ENCODE results near the gene BAG5.
A peak's percentile ranks its signal among the peaks of the same experiment; 100 is the strongest.

BAG5 gene

GRCh38 chr14:103574707-103575285 lies 12.3 kb upstream of the BAG5 start:
- Histone ChIP-seq H3K36me3 (peaks cover 61% of the 10 kb centered on the region), H3K4me3 (ENCODE audit: low read depth in 1 of 2, low read length in 1 of 2) (no peak overlapping the region), H3K27ac (no peak overlapping the region), H3K27me3 (no peaks in the 10 kb centered on the region), H3K4me1 (ENCODE audit: control insufficient read depth in 1 of 2, insufficient read depth in 1 of 2, low read depth in 1 of 2, low read length in 1 of 2) (no peaks in the 10 kb centered on the region), H3K9me3 (no peaks in the 10 kb centered on the region)
- TF ChIP-seq CTCF (IDR thresholded peaks at IDR 0.05) = no peak

- Histone ChIP-seq H3K9me3 (no peaks in the 10 kb centered on the region), H3K27ac (no peak overlapping the region), H3K4me1 (ENCODE audit: control insufficient read depth in 1 of 2, insufficient read depth in 1 of 2, low read depth in 1 of 2, low read length in 1 of 2) (no peaks in the 10 kb centered on the region), H3K27me3 (no peaks in the 10 kb centered on the region), H3K36me3 (peaks cover 54% of the 10 kb centered on the region), H3K4me3 (ENCODE audit: low read depth in 1 of 2, low read length in 1 of 2) (no peak overlapping the region)
- no peak for TF ChIP-seq CTCF (IDR thresholded peaks at IDR 0.05)
Observed at GRCh38 chr14:103574104-103574503, 11.6 kb upstream of the BAG5 start.

- H3K4me3 ChIP-seq (ENCODE audit: low read depth in 1 of 2, low read length in 1 of 2) = no peak overlapping the region
- no peak for TF ChIP-seq CTCF (IDR thresholded peaks at IDR 0.05)
- H3K27me3 ChIP-seq = no peaks in the 10 kb centered on the region
- peaks cover 17% of the 10 kb centered on the region for H3K36me3 ChIP-seq
- no peaks in the 10 kb centered on the region for H3K9me3 ChIP-seq
- H3K27ac ChIP-seq = no peak overlapping the region
- H3K4me1 ChIP-seq (ENCODE audit: control insufficient read depth in 1 of 2, insufficient read depth in 1 of 2, low read depth in 1 of 2, low read length in 1 of 2) = no peaks in the 10 kb centered on the region
Observed at GRCh38 chr14:103569408-103569807, 7.0 kb upstream of the BAG5 start.

GRCh38 chr14:103568952-103569351 lies 6.5 kb upstream of the BAG5 start:
- Histone ChIP-seq H3K27me3 (no peaks in the 10 kb centered on the region), H3K36me3 (peaks cover 15% of the 10 kb centered on the region), H3K4me3 (ENCODE audit: low read depth in 1 of 2, low read length in 1 of 2) (no peak overlapping the region), H3K4me1 (ENCODE audit: control insufficient read depth in 1 of 2, insufficient read depth in 1 of 2, low read depth in 1 of 2, low read length in 1 of 2) (peaks cover 2 to 3% of the 10 kb centered on the region in 2 experiments), H3K9me3 (no peaks in the 10 kb centered on the region), H3K27ac (no peak overlapping the region)
- TF ChIP-seq CTCF (IDR thresholded peaks at IDR 0.05) = no peak

- H3K4me3 ChIP-seq (ENCODE audit: low read depth in 1 of 2, low read length in 1 of 2) = peak overlapping the region; percentile 86 to 99
Observed at GRCh38 chr14:103563844-103564505, 1.5 kb upstream of the BAG5 start.

More at GRCh38 chr14:103563844-103564505, 1.5 kb upstream of the BAG5 start:
- no peak for TF ChIP-seq CTCF (IDR thresholded peaks at IDR 0.05)
- Histone ChIP-seq H3K36me3 (peaks cover 20% of the 10 kb centered on the region), H3K27ac (peak overlapping the region; percentile 100), H3K4me1 (ENCODE audit: control insufficient read depth in 1 of 2, insufficient read depth in 1 of 2, low read depth in 1 of 2, low read length in 1 of 2) (peaks cover 25 to 29% of the 10 kb centered on the region in 2 experiments), H3K9me3 (no peaks in the 10 kb centered on the region), H3K27me3 (no peaks in the 10 kb centered on the region)

All from neutrophil (primary cell).